HEK293T (cell line): ENCODE data around the gene POLR1D.
"Not testable (repeated sequence)": the region's sequence is repeated elsewhere in the genome, so short reads cannot be mapped to it uniquely, and the experiment has no call there.

Source experiments
- ARNT ChIP-seq: fragments of 450-650 bp; IDR thresholded peaks from 2 replicates; pipeline ENCODE4 v1.6.1; 2017; ENCODE audit warnings: mild to moderate bottlenecking
- ELF4 ChIP-seq: fragments of 450-650 bp; IDR thresholded peaks from 2 replicates; pipeline ENCODE4 v1.6.1; 2017; ENCODE audit warnings: antibody characterized with exemption
- FOXA1 ChIP-seq: fragments of 450-650 bp; IDR thresholded peaks from 2 replicates; pipeline ENCODE4 v1.6.1; 2016; ENCODE audit warnings: mild to moderate bottlenecking
- SP1 ChIP-seq: fragments of 450-650 bp; IDR thresholded peaks from 2 replicates; pipeline ENCODE4 v1.6.1; 2017

DNA sequence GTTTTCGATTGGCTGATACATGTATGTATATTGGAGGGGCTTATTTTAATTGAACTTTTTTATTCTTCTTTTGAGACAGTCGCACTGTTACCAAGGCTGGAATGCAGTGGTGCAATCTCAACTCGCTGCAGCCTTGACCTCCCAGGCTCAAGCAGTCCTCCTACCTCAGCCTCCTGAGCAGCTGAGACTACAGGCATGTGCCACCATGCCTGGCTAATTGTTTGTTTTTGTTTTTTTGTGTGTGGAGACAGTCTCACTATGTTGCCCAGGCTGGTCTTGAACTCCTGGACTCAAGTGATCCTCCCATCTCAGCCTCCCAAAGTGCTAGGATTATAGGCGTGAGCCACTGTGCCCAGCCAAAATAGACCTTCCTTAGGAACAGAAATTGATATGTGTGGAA lies 7.1 kb downstream of the POLR1D start:
- not testable (repeated sequence) for TF ChIP-seq SP1, FOXA1, ELF4, ARNT
